ENCODE measurements around the gene CAMK1G.

CAMK1G gene

GRCh38 chr1:209617755-209618154, 34.2 kb downstream of the CAMK1G start:
- in situ Hi-C loops (cut with MboI; ENCODE audit: low sequenced_read_pairs) = no loop called here

- in situ Hi-C loops (cut with MboI; ENCODE audit: low sequenced_read_pairs) = no loop called here
Measured at GRCh38 chr1:209618291-209618690, 34.8 kb downstream of the CAMK1G start.

GRCh38 chr1:209618756-209619420, 35.4 kb downstream of the CAMK1G start:
- in situ Hi-C loops (cut with MboI; ENCODE audit: low sequenced_read_pairs) = no loop called here

- in situ Hi-C loops (cut with MboI; ENCODE audit: low sequenced_read_pairs) = no loop called here
Measured at GRCh38 chr1:209619696-209620486, 36.4 kb downstream of the CAMK1G start.

GRCh38 chr1:209620487-209620884, 37.0 kb downstream of the CAMK1G start:
- in situ Hi-C loops (cut with MboI; ENCODE audit: low sequenced_read_pairs) = no loop called here

- in situ Hi-C loops (cut with MboI; ENCODE audit: low sequenced_read_pairs) = no loop called here
Measured at GRCh38 chr1:209621286-209621685, 37.8 kb downstream of the CAMK1G start.

- in situ Hi-C loops (cut with MboI; ENCODE audit: low sequenced_read_pairs) = no loop called here
Measured at GRCh38 chr1:209621741-209622655, 38.5 kb downstream of the CAMK1G start.

GRCh38 chr1:209622841-209623829, 39.6 kb downstream of the CAMK1G start:
- in situ Hi-C loops (cut with MboI; ENCODE audit: low sequenced_read_pairs) = no loop called here

- in situ Hi-C loops (cut with MboI; ENCODE audit: low sequenced_read_pairs) = no loop called here
Measured at GRCh38 chr1:209624558-209625549, 41.3 kb downstream of the CAMK1G start.

- in situ Hi-C loops (cut with MboI; ENCODE audit: low sequenced_read_pairs) = no loop called here
Measured at GRCh38 chr1:209625791-209626285, 42.3 kb downstream of the CAMK1G start.

GRCh38 chr1:209626346-209627026, 43.0 kb downstream of the CAMK1G start:
- in situ Hi-C loops (cut with MboI; ENCODE audit: low sequenced_read_pairs) = no loop called here

- in situ Hi-C loops (cut with MboI; ENCODE audit: low sequenced_read_pairs) = no loop called here
Measured at GRCh38 chr1:209627027-209627731, 43.7 kb downstream of the CAMK1G start.

- in situ Hi-C loops (cut with MboI; ENCODE audit: low sequenced_read_pairs) = no loop called here
Measured at GRCh38 chr1:209627732-209628196, 44.2 kb downstream of the CAMK1G start.

GRCh38 chr1:209628618-209629299, 45.2 kb downstream of the CAMK1G start:
- in situ Hi-C loops (cut with MboI; ENCODE audit: low sequenced_read_pairs) = no loop called here

- in situ Hi-C loops (cut with MboI; ENCODE audit: low sequenced_read_pairs) = no loop called here
Measured at GRCh38 chr1:209629621-209630382, 46.3 kb downstream of the CAMK1G start.

All from HL-60/S4 treated with phorbol 12-myristate 13-acetate at 8.2 ng/mL for 4 days and 3 days (cell line).